IMR-90 (cell line): Measurements from ENCODE around the gene ZG16B. TPM values are rescaled to one million over a fixed set of nuclear protein-coding genes. Genes with fewer than 3 reads are reported as not detected.

Experiments used
- ATAC-seq: fragments of 200-7000 bp; cut with Tn5 transposase; 2 replicates; pipeline ENCODE4 v1.9.1; 2020; ENCODE audit warnings: low read depth, mild to moderate bottlenecking, moderate library complexity
- BruUV-seq: library from RNA; stranded (reverse); fragments of 400-500 nt; replicated peaks from 2 replicates; lab custom pipeline; 2021; lab: Mats Ljungman, UMichigan
- CTCF ChIA-PET: fragments of 300-600 bp; formaldehyde crosslinking; extraction: SDS; loops from one replicate; lab custom pipeline; 2021; ENCODE audit warnings: antibody characterized with exemption; lab: Yijun Ruan, JAX
- POLR2A ChIA-PET: fragments of 300-600 bp; sonication (Branson Sonifier 250); formaldehyde crosslinking; loops from one replicate; lab custom pipeline; 2022; ENCODE audit warnings: antibody characterized with exemption; ENCODE audit not compliant: unreplicated experiment; lab: Charles Lee
- DNase-seq: peaks from one replicate; pipeline ENCODE4 v3.0.0; 2013
- H2AFZ ChIP-seq: replicated peaks from 2 replicates; pipeline ENCODE3; 2013; ENCODE audit warnings: low read length, mild to moderate bottlenecking; ENCODE audit not compliant: poor library complexity
- H2AK5ac ChIP-seq: 2 replicates; pipeline ENCODE4 v1.6.1; 2013; ENCODE audit warnings: low read depth, low read length, inconsistent platforms
- H2AK9ac ChIP-seq: replicated peaks from 2 replicates; pipeline ENCODE3; 2013; ENCODE audit warnings: mild to moderate bottlenecking, low read depth, low read length, moderate library complexity; ENCODE audit not compliant: poor library complexity
- H2BK120ac ChIP-seq: 2 replicates; pipeline ENCODE4 v1.6.1; 2013; ENCODE audit warnings: low read depth, low read length, inconsistent platforms
- H2BK15ac ChIP-seq: 3 replicates; pipeline ENCODE4 v1.6.1; 2013; ENCODE audit warnings: low read depth, low read length, inconsistent platforms
- H2BK20ac ChIP-seq: 2 replicates; pipeline ENCODE4 v1.6.1; 2013; ENCODE audit warnings: low read depth, mild to moderate bottlenecking, inconsistent platforms, low read length, moderate library complexity
- H2BK5ac ChIP-seq: 2 replicates; pipeline ENCODE4 v1.6.1; 2013; ENCODE audit warnings: mild to moderate bottlenecking, low read depth, low read length, inconsistent platforms; ENCODE audit not compliant: poor library complexity, severe bottlenecking
- H3K14ac ChIP-seq: replicated peaks from 2 replicates; pipeline ENCODE4 v1.6.1; 2013; ENCODE audit warnings: low read depth, low read length, inconsistent platforms
- H3K18ac ChIP-seq: 2 replicates; pipeline ENCODE4 v1.6.1; 2013; ENCODE audit warnings: low read depth, low read length, control low read depth
- H3K23ac ChIP-seq: 2 replicates; pipeline ENCODE4 v1.6.1; 2013; ENCODE audit warnings: low read depth, low read length, inconsistent platforms
- H3K27ac ChIP-seq: 2 replicates; pipeline ENCODE4 v1.5.1; 2013; ENCODE audit warnings: mild to moderate bottlenecking, control low read depth, low read length; ENCODE audit not compliant: insufficient read depth
- H3K27me3 ChIP-seq: 2 replicates; pipeline ENCODE4 v1.6.1; 2013; ENCODE audit warnings: low read length; ENCODE audit not compliant: control insufficient read depth, insufficient read depth
- H3K36me3 ChIP-seq: 2 replicates; pipeline ENCODE4 v1.6.1; 2013; ENCODE audit warnings: low read length, mixed read lengths; ENCODE audit not compliant: control insufficient read depth, insufficient read depth
- H3K4ac ChIP-seq: 2 replicates; pipeline ENCODE4 v1.6.1; 2013; ENCODE audit warnings: low read depth, low read length, inconsistent platforms
- H3K4me1 ChIP-seq: 2 replicates; pipeline ENCODE4 v1.6.1; 2013; ENCODE audit warnings: low read length, mixed read lengths; ENCODE audit not compliant: control insufficient read depth, insufficient read depth
- H3K4me2 ChIP-seq: 2 replicates; pipeline ENCODE4 v1.6.1; 2013; ENCODE audit warnings: low read depth, mild to moderate bottlenecking, control low read depth, low read length, moderate library complexity
- H3K4me3 ChIP-seq: 2 replicates; pipeline ENCODE4 v1.5.1; 2013; ENCODE audit warnings: low read depth, mild to moderate bottlenecking, control low read depth, low read length, moderate library complexity; ENCODE audit not compliant: insufficient read depth
- H3K56ac ChIP-seq: 2 replicates; pipeline ENCODE4 v1.6.1; 2013; ENCODE audit warnings: low read length, inconsistent platforms; ENCODE audit not compliant: insufficient read depth; ENCODE audit errors: extremely low read depth
- H3K79me1 ChIP-seq, 2 experiments: 2 replicates each; pipeline ENCODE4 v1.6.1; 2013; ENCODE audit warnings: low read length in 2 of 2, inconsistent platforms in 1 of 2, low read depth in 1 of 2
- H3K9ac ChIP-seq: 2 replicates; pipeline ENCODE4 v1.6.1; 2013; ENCODE audit warnings: low read depth, low read length, control low read depth
- H3K9me1 ChIP-seq: 2 replicates; pipeline ENCODE4 v1.6.1; 2013; ENCODE audit warnings: low read length, inconsistent platforms; ENCODE audit not compliant: insufficient read depth
- H3K9me3 ChIP-seq: 2 replicates; pipeline ENCODE4 v1.6.1; 2013; ENCODE audit warnings: low read length; ENCODE audit not compliant: control insufficient read depth, insufficient read depth
- H4K20me1 ChIP-seq: 2 replicates; pipeline ENCODE4 v1.6.1; 2013; ENCODE audit warnings: low read length, inconsistent platforms; ENCODE audit not compliant: insufficient read depth
- H4K5ac ChIP-seq: 2 replicates; pipeline ENCODE4 v1.6.1; 2013; ENCODE audit warnings: mild to moderate bottlenecking, low read depth, low read length, control low read depth
- H4K8ac ChIP-seq, 2 experiments: 2 replicates each; pipeline ENCODE4 v1.6.1; 2013; ENCODE audit warnings: low read depth in 2 of 2, low read length in 2 of 2, control low read depth in 1 of 2, inconsistent platforms in 1 of 2
- H4K91ac ChIP-seq: 2 replicates; pipeline ENCODE4 v1.6.1; 2013; ENCODE audit warnings: low read depth, low read length, inconsistent platforms; ENCODE audit not compliant: insufficient read depth
- CTCF ChIP-seq: conservative IDR thresholded peaks from 2 replicates; pipeline ENCODE4 v1.5.1; 2012; ENCODE audit warnings: mild to moderate bottlenecking, low read depth, low read length, improper control_type of control experiment
- MAFK ChIP-seq: IDR thresholded peaks from 2 replicates; pipeline ENCODE4 v1.6.1; 2012; ENCODE audit warnings: low read depth, low read length, improper control_type of control experiment
- MXI1 ChIP-seq: IDR thresholded peaks from 2 replicates; pipeline ENCODE4 v1.6.1; 2012; ENCODE audit warnings: low read depth, mild to moderate bottlenecking, low read length, moderate library complexity, borderline replicate concordance
- RAD21 ChIP-seq: IDR thresholded peaks from 2 replicates; pipeline ENCODE4 v1.6.1; 2012; ENCODE audit warnings: low read length, improper control_type of control experiment
- RCOR1 ChIP-seq: IDR thresholded peaks from 2 replicates; pipeline ENCODE4 v1.6.1; 2012; ENCODE audit warnings: mild to moderate bottlenecking, low read length, improper control_type of control experiment; ENCODE audit not compliant: insufficient replicate concordance
- SMC3 ChIP-seq: fragments of 150-350 bp; IDR thresholded peaks from 2 replicates; pipeline ENCODE4 v1.6.1; 2016; ENCODE audit warnings: low read depth, mild to moderate bottlenecking, antibody characterized with exemption, low read length, moderate library complexity
- WGBS, 2 experiments: methylation state at CpG; one replicate each; pipeline versions ENCODE4 v1.1.5 to v1.1.7; 2013; ENCODE audit warnings: missing lambda C conversion rate in 2 of 2; ENCODE audit not compliant: insufficient read length in 1 of 2; ENCODE audit errors: extremely low coverage in 2 of 2; 5-methylcytosine and 5-hydroxymethylcytosine counted together
- dilution Hi-C: fragments of 300-500 bp; cut with HindIII; formaldehyde crosslinking; loops from one replicate; pipeline ENCODE4 v1.14.3; 2018; ENCODE audit warnings: low sequenced_read_pairs; ENCODE audit not compliant: unreplicated experiment
- in situ Hi-C: fragments of 300-500 bp; cut with MboI; formaldehyde crosslinking; loops from 3 replicates; pipeline ENCODE4 v1.14.3; 2019; ENCODE audit warnings: low sequenced_read_pairs, inconsistent platforms, mixed read lengths
- intact Hi-C: fragments of 100-400 bp; cut with micrococcal nuclease; formaldehyde crosslinking; loops from 2 replicates; pipeline ENCODE4 v1.10.0; 2022
- polyA plus RNA-seq, 3 experiments: library from polyadenylated mRNA; depleted of rRNA; stranded (reverse); fragments of >200 nt; gene quantifications; 2 replicates each; pipeline ENCODE4 v1.2.3, GENCODE V29; 2012; ENCODE audit warnings: low replicate concordance in 1 of 3
- total RNA-seq: library from RNA; depleted of rRNA; stranded (reverse); fragments of >200 nt; gene quantifications from 2 replicates; pipeline ENCODE4 v1.2.3, GENCODE V29; 2012

Gene ZG16B
- total and polyA plus RNA-seq, 2 of the 4 experiments (the other 2 are of a cell fraction), result 0.54 to 0.65 TPM

- H4K5ac ChIP-seq, result no peak overlapping the region
- ATAC-seq (no peak), DNase-seq (no peak)
- ChIA-PET CTCF (interaction anchor here (1.3 kb wide), 1 partner anchor 14 kb away, joined by 3 read pairs; no protein-coding TSS in a partner anchor), POLR2A (no interaction called here)
- TF ChIP-seq RAD21, result no peak
- no peak for TF ChIP-seq CTCF
- TF ChIP-seq RCOR1, result no peak
- TF ChIP-seq SMC3, result no peak
- TF ChIP-seq MAFK, result no peak
- no peak for TF ChIP-seq MXI1
- no peak overlapping the region for H3K4ac ChIP-seq
- H2AFZ ChIP-seq, result no peak overlapping the region
- H2BK5ac ChIP-seq, result no peak overlapping the region
- no TSS peak for BruUV-seq
- H2BK20ac ChIP-seq, result no peak overlapping the region
- H4K91ac ChIP-seq, result no peak overlapping the region
- 71% methylated on average over 5 of the region's 7 CpGs; no CpG with 5 or more reads in 1 of the 2 experiments for WGBS, 2 experiments
- H4K20me1 ChIP-seq, result no peaks in the 10 kb centered on the region
- H3K9me3 ChIP-seq, result no peaks in the 10 kb centered on the region; the same call in 1 of the 2 replicates
- H2AK9ac ChIP-seq, result no peak overlapping the region
- H3K23ac ChIP-seq, result no peak overlapping the region
- no peak overlapping the region for H2AK5ac ChIP-seq
- H3K4me2 ChIP-seq, result no peak overlapping the region
- H3K27me3 ChIP-seq, result peaks cover 59% of the 10 kb centered on the region
- no peaks in the 10 kb centered on the region for H3K79me1 ChIP-seq
- no peak overlapping the region for H3K27ac ChIP-seq
- H3K9me1 ChIP-seq, result no peaks in the 10 kb centered on the region
- no peak overlapping the region for H3K14ac ChIP-seq
- no peak overlapping the region for H3K4me3 ChIP-seq
- H3K56ac ChIP-seq, result no peak overlapping the region
- no peak overlapping the region for H2BK120ac ChIP-seq
- H3K36me3 ChIP-seq, result no peaks in the 10 kb centered on the region
- H3K18ac ChIP-seq, result no peak overlapping the region
- H4K8ac ChIP-seq, result no peak overlapping the region
- H3K9ac ChIP-seq, result no peak overlapping the region
- H3K4me1 ChIP-seq, result no peaks in the 10 kb centered on the region
- dilution Hi-C loops (no loop called here), intact Hi-C loops (no loop called here), in situ Hi-C loops (no loop called here)
- no peak overlapping the region for H2BK15ac ChIP-seq
These were observed 16.3 kb upstream of the ZG16B start for GRCh38 chr16:2813771-2814221.
